Thyroid gland (tissue), 4 donors: ENCODE measurements around the gene TSPAN32. TPM values are rescaled to one million over a fixed set of nuclear protein-coding genes. Genes with fewer than 3 reads are reported as not detected.

ENCODE experiments used
- DNase-seq, 2 donors: peaks; one replicate each; pipeline ENCODE4 v3.0.0-alpha.2; 2019
- H3K27ac ChIP-seq, 3 donors: fragments of 200-600 bp; sonication (generic); 1 replicate in 2 of 3; 2 replicates in 1 of 3; pipeline ENCODE4 v1.5.1; 2016 to 2019; ENCODE audit warnings: mild to moderate bottlenecking in 1 of 3, moderate library complexity in 1 of 3
- H3K27me3 ChIP-seq: fragments of 200-600 bp; sonication (generic); one replicate; pipeline ENCODE4 v1.5.1; 2019
- H3K36me3 ChIP-seq, 2 donors: fragments of 200-600 bp; sonication (generic); one replicate each; pipeline ENCODE4 v1.5.1; 2016 to 2019
- H3K4me1 ChIP-seq, 2 donors: fragments of 200-600 bp; sonication (generic); one replicate each; pipeline ENCODE4 v1.5.1; 2017 to 2019
- H3K4me3 ChIP-seq, 3 donors: fragments of 200-600 bp; sonication (generic); replicated peaks in 1 of 3; 1 replicate in 2 of 3; 2 replicates in 1 of 3; pipeline ENCODE4 v1.5.1; 2016; ENCODE audit warnings: mild to moderate bottlenecking in 1 of 3
- H3K9me3 ChIP-seq: fragments of 200-600 bp; sonication (generic); one replicate; pipeline ENCODE4 v1.5.1; 2017
- CTCF ChIP-seq, 6 experiments: fragments of 200-600 bp in 3 of 6; fragments of 450-650 bp in 3 of 6; sonication (generic) in 3 of 6; IDR thresholded peaks; one replicate each; pipeline ENCODE4 v1.5.1; 2016 to 2019; ENCODE audit warnings: antibody characterized with exemption in 6 of 6, mild to moderate bottlenecking in 2 of 6, inconsistent platforms in 1 of 6, moderate library complexity in 1 of 6
- POLR2A ChIP-seq, 2 donors: fragments of 450-650 bp; IDR thresholded peaks; one replicate each; pipeline ENCODE4 v1.6.1; 2017; ENCODE audit warnings: antibody characterized with exemption in 2 of 2, mild to moderate bottlenecking in 2 of 2, moderate library complexity in 1 of 2
- WGBS, 2 donors: methylation state at CpG; one replicate each; pipeline ENCODE4 v1.1.5; 2017; 5-methylcytosine and 5-hydroxymethylcytosine counted together
- intact Hi-C: fragments of 100-400 bp; cut with DNase I; formaldehyde crosslinking; loops from one replicate; pipeline ENCODE4 v1.15.1; 2023
- total RNA-seq, 4 donors: library from RNA; depleted of rRNA; stranded (reverse); fragments of >200 nt; gene quantifications; one replicate each; pipeline ENCODE4 v1.2.3, GENCODE V29; 2016

The TSPAN32 gene
- total RNA-seq, 4 donors from 2014 or later, result 0.33 to 0.45 TPM; not detected in 2

- Histone ChIP-seq H3K36me3 (no peaks in the 10 kb centered on the region), H3K4me3 (no peak overlapping the region), H3K27me3 (no peaks in the 10 kb centered on the region), H3K4me1 (peaks cover 10 to 37% of the 10 kb centered on the region in 2 donors), H3K27ac (peak overlapping the region; percentile 49 to 85 (median 73)), H3K9me3 (no peaks in the 10 kb centered on the region)
- intact Hi-C loops, result loop anchor here (10.0 kb wide), 1 partner anchor 588 kb away; no protein-coding TSS in a partner anchor
- DNase-seq, result no peak
- WGBS, 2 donors, result 36 to 48% methylated on average over 4 of the region's 4 CpGs
- TF ChIP-seq CTCF (IDR thresholded peaks at IDR 0.05) (no peak), POLR2A (IDR thresholded peaks at IDR 0.05) (no peak)
Observed at GRCh38 chr11:2306452-2306823, 4.6 kb downstream of the TSPAN32 start.

- DNase-seq, result no peak
Observed at GRCh38 chr11:2306877-2307500, 5.2 kb downstream of the TSPAN32 start.

GRCh38 chr11:2307501-2308331 is 5.9 kb downstream of the TSPAN32 start:
- DNase-seq, result no peak
- intact Hi-C loops, result loop anchor here (10.0 kb wide), 1 partner anchor 587 kb away; no protein-coding TSS in a partner anchor
- Histone ChIP-seq H3K9me3 (no peaks in the 10 kb centered on the region), H3K36me3 (no peaks in the 10 kb centered on the region), H3K27ac (peak overlapping the region in 1 of 3 donors; percentile 53), H3K4me1 (peaks cover 10 to 37% of the 10 kb centered on the region in 2 donors), H3K4me3 (no peak overlapping the region), H3K27me3 (no peaks in the 10 kb centered on the region)
- TF ChIP-seq CTCF (IDR thresholded peaks at IDR 0.05) (no peak), POLR2A (IDR thresholded peaks at IDR 0.05) (no peak)
- 86 to 87% methylated on average over 20 of the region's 23 CpGs for WGBS, 2 donors

More at GRCh38 chr11:2306877-2307500, 5.2 kb downstream of the TSPAN32 start:
- no peaks in the 10 kb centered on the region for H3K36me3 ChIP-seq
- no peaks in the 10 kb centered on the region for H3K9me3 ChIP-seq
- intact Hi-C loops, result loop anchor here (10.0 kb wide), 1 partner anchor 588 kb away; no protein-coding TSS in a partner anchor
- H3K27me3 ChIP-seq, result no peaks in the 10 kb centered on the region
- H3K4me3 ChIP-seq, result no peak overlapping the region
- H3K4me1 ChIP-seq, result peaks cover 10 to 37% of the 10 kb centered on the region in 2 donors
- WGBS, 2 donors, result 69 to 74% methylated on average over 8 to 9 of the region's 14 CpGs
- TF ChIP-seq POLR2A (IDR thresholded peaks at IDR 0.05), result no peak
- TF ChIP-seq CTCF (IDR thresholded peaks at IDR 0.05), result no peak
- peak overlapping the region in 2 of 3 donors; percentile 30 to 53 for H3K27ac ChIP-seq

- TF ChIP-seq POLR2A (IDR thresholded peaks at IDR 0.05) (no peak), CTCF (IDR thresholded peaks at IDR 0.05) (no peak)
- intact Hi-C loops, result loop anchor here (10.0 kb wide), 1 partner anchor 586 kb away; no protein-coding TSS in a partner anchor
- Histone ChIP-seq H3K27me3 (no peaks in the 10 kb centered on the region), H3K36me3 (no peaks in the 10 kb centered on the region), H3K4me3 (no peak overlapping the region), H3K9me3 (no peaks in the 10 kb centered on the region), H3K27ac (no peak overlapping the region), H3K4me1 (peaks cover 3 to 30% of the 10 kb centered on the region in 2 donors)
- no peak for DNase-seq
- WGBS, 2 donors, result 92 to 98% methylated on average over 4 of the region's 7 CpGs
Observed at GRCh38 chr11:2308713-2309112, 6.9 kb downstream of the TSPAN32 start.
